ENCODE results near the gene KRABD2.
"Not testable (repeated sequence)": the region's sequence is repeated elsewhere in the genome, so short reads cannot be mapped to it uniquely, and the experiment has no call there.

Gene KRABD2

DNA sequence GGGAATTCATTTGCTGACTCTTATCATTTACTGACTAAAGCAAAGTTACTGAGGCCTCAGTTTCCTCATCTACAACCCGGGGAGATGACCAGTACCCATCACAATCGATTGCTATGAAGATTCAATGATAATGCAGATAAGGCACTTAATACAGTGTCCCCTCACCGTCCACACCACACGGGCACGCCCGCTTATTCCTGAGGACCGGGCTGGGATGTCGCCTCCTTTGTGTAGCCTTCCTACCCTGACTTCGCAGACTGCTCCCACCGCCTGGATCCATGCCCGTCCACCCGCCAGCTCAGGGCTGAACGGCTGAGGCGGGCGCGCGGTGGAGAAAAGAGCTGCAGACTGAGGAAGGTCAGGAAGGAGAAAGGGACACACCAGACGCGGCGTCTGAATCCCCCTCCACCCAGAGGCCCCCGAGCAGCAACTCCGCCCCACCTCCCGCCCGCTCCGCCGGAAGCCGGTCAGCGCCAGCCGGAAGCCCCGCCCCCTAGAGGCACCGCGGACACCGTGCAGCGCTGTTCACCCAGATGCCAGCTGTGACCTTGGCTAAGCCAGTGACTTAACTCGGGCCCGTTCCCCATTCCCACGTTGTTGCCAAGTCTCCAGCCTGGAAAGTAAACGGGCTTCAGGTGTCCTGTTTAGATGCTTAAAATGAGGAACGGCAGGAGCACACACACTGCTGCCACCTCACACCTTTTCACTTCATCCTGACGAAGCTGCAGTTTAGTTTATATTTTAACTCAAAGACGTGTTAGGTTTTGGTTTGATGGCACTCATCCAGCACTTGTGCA is at the start of gene KRABD2:
KRABD2 (minus strand) TSS at position 434 of the 797 bp plus-strand sequence.
- DNase-seq = peak; percentile 80

DNA sequence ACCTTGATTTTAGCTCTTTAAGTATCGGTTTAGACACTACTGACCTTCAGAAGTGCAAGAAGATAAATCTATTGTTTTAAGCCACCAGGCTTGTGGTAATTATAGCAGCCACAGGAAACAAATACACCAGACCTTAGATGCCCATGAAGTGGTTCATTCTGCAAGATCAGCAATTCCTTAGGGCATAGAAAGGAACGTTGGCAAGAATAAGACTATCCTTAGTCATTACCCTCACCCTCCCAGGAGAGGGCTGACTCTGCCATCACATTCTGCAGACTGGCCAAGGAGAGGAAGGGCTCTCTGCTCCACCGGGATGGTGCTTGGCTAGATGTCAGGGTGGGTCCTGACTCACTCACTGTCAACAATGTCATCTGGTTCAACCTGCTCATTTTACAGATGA is 45.1 kb upstream of the KRABD2 start:
- DNase-seq = no peak

DNA sequence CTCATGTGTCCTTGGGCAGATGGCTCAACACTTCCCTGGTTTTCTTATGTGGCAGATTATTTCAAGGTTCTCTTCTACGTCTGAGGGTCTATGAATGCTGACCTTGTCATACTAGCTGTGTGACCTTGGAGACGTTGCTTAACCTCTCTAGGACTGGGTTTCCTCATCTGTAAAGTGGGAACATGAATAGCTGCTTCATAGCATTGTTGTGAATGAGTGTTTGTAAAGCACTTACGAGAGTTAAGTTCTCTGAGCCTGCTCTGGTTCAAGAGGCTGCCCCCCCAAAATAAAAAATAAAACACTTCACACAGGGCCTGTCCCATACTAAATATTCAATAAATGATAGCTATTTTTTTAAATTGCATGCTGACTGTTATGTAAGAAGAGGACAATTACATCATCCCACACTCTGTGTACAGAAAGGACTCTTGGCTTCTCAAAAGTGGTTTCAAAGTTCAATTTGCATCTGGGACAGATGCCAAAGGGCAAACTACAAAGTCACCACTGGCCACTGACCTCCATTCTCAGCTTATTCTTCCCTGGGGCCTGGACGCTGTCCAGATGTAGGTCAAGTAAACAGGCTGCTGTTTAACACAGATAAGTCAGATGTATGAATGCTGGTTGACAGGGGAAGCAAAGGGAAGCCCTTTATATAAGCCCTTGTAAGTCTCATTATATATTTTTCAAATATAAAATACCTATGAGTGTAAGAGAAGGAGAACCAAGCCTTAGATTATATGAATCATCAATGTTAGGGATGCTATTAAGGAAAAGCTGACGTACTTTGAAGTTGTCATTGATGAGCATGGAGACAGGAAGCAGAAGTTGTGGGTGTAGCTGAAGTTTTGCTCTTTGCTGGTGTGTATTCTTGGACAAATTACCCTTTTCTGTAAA is 43.8 kb upstream of the KRABD2 start:
- peak; percentile 58 for DNase-seq

- DNase-seq = no peak
These were observed 42.8 kb upstream of the KRABD2 start for GRCh38 chr17:8419305-8419704.

GRCh38 chr17:8418471-8418870 is 42.0 kb upstream of the KRABD2 start:
- DNase-seq = no peak

- DNase-seq = no peak
These were observed 41.3 kb upstream of the KRABD2 start for GRCh38 chr17:8417806-8418205.

DNA sequence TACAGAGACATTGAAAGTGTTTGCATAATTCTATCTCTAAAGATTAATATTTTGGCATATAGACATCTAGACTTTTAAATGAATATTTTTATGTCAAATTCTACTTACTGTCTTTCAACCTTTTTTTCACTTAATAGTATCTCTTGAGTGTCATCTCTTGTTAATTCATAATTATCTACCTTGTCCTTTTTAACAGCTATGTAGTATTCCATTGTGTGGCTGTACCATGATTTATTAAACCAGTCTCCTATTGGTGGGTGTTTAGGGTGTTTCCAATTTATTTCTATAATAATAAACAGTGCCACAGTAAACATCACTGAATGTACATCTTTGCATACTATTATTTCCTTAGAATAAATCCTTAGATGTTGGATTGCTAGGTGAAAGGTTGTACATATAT is 37.4 kb upstream of the KRABD2 start:
- DNase-seq = no peak

GRCh38 chr17:8413328-8413727 is 36.8 kb upstream of the KRABD2 start:
- DNase-seq = no peak

DNA sequence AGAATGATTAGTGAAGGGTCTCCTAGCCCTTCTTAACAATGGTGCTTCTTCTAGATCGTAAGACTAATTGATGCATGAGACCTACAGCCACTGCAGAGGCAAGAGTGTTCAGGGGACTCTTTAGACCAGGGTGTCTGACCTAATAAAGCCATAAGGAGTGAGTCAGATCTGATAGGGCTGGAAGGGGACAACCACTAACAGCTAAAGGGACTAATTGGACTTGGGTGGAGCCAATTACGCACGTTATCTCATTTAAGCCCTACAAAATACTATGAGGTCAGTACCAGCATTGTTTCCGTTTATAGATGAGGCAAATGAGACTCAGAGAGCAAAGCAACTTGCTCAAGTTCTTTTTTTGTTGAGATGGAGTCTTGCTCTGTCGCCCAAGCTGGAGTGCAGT is 35.6 kb upstream of the KRABD2 start:
- no peak for DNase-seq

GRCh38 chr17:8410883-8411238 is 34.4 kb upstream of the KRABD2 start:
- DNase-seq = no peak

DNA sequence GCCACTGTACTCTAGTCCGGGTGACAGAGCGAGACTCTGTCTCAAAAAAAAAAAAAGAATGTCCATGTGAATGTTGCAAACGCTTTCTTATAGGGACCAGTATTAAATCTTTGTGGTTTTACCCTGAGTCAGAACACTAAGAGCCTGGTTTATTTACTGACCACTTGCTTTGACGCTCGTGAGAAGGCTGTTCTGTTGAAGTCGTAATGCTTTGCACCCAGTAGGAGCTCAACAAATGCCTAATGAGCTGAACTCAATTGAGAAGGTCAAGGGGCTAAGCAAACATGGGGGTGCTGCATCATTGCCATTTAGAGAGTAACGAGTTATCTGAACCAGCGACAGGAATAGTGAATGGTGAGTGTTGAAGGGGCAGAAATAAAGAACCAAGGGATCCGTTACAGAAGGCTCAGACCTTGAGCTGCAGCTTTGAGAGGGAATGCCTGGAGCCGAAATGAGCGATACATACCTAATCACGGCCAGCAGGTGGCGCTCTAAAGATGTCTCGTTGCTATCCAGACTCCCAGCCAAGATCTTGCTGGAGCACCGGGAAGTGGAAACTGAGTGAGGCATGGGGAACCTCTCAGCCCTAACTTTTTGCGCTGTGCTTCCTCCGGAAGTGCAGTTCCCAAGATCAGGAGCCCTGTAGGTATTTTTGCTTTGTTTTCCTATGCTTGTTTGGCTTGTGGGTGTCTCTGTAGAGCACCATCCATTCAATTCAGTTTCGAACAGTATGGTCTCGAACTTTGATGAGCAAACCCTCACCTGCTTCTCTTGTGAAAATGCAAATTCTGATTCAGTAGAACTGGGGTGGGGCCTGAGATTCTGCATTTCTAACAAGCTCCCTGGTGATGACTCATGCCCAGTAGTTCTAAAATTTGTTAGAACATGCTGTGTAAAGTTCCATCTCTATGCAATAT is 33.7 kb upstream of the KRABD2 start:
- DNase-seq = peak; percentile 90

DNA sequence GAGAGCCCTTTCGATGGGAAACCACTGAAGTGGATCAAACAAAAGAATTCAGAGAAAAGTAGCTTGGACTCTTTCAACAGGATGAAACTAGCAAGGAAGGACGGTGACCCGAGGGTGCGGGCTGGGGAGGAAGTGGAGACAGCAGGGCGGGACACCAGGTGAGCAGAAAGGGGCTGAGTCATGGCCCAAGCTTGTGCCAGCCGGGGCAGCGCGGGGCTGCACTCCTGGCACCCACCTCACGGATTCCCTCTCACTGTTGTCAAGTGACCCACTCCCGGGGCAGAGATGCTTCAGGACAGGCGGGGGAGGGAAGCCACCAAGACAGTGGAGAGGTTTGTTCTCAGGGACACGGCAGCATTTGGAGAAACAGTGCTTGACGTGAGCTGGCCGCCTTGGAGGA is 31.9 kb upstream of the KRABD2 start:
- no peak for DNase-seq

GRCh38 chr17:8406174-8406573 is 29.7 kb upstream of the KRABD2 start:
- DNase-seq = no peak

DNA sequence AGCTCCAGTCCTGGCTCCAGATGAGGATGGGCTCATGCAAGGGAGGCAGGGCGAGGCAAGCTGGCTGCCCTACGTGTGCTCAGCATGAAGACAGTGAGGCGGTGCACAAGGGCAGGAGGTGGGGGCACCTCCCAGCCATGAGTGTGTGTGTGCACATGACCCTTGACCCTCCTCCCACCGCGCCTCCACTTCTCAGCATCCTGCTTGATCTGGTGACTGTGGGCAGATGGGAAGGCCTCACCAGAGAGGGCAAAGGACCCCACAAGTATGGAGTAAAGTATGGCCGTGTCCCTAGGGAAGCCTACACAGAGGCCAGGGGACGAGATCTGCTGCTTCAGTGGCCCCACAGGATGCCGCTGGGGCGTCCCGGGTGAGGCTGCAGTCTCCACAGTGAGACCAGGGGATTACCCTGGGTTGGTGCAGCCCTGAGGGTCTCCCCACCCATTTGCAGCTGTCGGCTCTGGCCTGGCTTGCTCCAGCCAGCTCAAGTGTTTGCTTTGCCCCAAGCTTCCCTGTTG is 29.1 kb upstream of the KRABD2 start:
- no peak for DNase-seq

DNA sequence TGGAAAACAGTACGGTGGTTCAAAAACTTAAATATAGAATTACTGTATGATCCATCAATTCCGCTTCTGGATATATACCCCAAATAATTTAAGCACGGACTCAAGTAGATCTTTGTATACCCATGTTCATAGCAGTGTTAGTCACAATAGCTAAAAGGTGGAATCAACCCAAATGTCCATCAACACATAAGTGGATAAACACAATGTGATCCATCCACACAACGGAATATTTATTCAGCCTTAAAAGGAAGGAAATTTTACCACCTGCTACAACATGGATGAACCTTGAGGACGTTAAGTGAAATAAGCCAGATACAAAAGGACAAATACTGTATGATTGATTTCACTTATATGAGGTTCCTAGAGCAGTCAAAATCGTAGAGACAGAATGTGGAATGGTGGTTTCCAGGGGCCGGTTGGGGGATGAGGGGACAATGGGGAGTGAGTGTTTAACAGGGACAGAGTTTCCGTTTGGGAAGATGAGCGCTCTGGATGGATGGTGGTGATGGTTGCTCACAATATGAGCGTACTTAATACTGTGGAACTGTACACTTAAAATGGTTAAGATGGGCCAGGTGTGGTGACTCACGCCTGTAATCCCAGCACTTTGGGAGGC is 26.5 kb upstream of the KRABD2 start:
- no peak for DNase-seq

DNA sequence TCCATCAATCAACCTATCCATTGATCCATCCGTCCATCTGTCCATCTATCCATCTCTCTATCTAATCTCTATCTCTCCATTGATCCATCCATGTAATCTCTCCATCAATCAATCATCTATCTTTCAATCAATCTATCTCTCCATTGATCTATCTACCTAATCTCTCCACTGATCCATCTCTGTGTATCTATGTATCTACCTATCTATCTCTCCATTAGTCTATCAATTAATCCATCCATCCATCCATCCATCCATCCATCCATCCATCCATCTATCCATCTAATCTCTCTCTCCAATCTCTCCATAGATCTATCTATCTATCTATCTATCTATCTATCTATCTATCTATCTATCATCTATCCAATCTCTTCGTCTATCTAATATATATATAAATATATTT is 24.6 kb upstream of the KRABD2 start:
- no peak for DNase-seq

DNA sequence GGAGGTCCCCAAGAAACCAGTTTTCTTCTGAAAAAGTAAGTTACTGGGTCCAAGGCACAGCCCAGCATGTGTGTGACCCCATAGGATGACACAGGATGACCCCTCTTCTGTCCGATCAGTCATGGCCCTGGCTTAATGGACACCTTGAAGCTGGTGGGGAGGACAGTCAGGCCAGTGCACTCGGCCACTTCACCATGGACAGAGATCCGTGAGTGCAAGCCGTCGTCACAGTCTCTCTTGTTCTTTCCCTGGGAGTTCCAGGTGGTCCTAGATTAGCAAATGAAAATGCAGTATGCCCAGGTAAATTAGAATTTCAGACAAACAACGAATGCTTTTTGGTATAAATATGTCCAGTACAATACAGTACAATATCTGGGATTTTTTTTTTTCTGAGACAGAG is 22.5 kb upstream of the KRABD2 start:
- no peak for DNase-seq

DNA sequence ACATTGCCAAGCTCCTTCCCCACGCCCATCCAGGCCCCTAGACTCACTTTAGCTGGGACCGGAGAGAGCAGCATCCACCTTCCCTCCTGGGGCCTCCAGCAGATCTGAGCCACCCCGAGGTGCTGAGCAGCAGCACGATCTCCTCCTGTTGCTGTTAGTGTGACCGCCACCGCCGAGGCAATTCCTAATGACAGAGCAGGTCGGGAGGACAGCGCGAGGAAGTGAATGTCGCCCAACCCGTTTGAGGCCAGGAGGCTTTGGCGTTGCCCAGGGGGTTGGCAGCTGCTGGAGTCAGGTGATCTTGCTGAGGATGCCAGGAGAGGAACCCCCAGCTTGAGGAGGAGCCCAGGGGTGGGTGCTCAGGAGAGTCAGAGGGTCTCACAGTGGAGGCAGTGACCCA is 21.1 kb upstream of the KRABD2 start, which contains the start of gene RNF222:
RNF222 (minus strand) TSS at position 192 of the 400 bp plus-strand sequence. CDS start 4,366 bp downstream, outside the sequence.
- no peak for DNase-seq

- DNase-seq = not testable (repeated sequence)
These were observed 18.0 kb upstream of the KRABD2 start for GRCh38 chr17:8394497-8394896.

DNA sequence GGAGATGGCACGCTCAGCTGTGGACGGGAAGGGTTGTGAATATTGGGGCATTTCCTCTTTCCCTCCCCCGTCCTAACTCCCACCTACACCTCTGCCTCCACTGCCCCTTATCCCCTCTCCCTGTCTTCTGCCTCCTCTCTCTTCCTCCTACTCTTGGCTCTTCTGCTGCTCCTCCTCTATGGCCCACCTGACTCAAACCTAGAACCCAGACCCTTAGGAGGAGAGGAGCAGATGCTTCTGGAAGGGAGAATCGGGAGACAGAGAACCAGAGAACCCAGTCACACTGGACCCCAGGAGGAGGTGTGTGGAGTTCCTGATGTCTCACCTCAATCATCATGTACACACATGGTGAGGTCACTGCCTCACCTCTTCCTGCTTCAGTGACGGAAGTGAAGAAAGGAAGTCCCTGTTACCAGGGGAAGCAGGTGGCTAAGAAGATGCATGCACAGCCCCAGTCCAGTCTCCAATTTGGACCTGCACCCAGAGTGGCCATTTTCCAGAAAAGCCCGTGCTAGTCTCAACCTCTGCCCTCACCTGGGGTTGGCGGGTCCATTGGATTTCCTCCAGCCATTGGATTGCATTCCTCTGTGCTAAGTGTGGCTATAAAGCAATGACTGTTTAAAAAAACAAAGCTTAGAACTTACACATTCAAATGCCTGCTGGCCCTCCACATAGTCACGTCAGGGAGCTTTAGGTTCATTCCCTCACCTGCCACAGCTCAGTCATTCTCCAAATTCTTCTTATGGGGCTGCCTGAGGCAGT is 17.1 kb upstream of the KRABD2 start:
- no peak for DNase-seq

All from left kidney (tissue), 1 donor.